ENCODE data around the gene EIF4E. TPM values are rescaled to one million over a fixed set of nuclear protein-coding genes. Genes with fewer than 3 reads are reported as not detected.

The EIF4E gene
- total RNA-seq, 1 experiment from 2014 or later: 103 TPM

DNA sequence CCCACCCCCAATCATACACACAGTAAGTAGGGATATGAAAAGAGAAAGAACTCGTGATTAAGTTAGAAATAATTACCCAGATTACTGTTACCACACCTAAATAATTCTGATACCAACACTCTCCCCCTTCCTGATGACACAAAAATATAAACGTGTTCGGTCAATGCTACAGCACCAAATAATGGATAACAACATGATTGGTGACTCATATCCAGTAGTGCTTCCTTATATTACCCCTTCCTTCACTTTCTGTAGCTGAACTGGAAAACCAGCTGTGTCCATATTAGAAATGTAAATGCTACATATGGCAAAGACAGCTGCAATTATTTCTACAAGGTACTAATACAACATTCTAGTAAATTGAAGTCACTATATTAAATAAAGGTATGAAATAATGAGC, 20.8 kb downstream of the EIF4E start:
- Mint-ChIP-seq H3K4me1 (ENCODE audit: low read depth, unreplicated experiment) (peaks cover 41% of the 10 kb centered on the region), H3K27ac (ENCODE audit: unreplicated experiment) (peak overlapping the region; percentile 76), H3K27me3 (ENCODE audit: unreplicated experiment) (no peaks in the 10 kb centered on the region), H3K36me3 (ENCODE audit: insufficient read depth, unreplicated experiment) (no peaks in the 10 kb centered on the region), H3K4me3 (ENCODE audit: low read depth, unreplicated experiment) (peak overlapping the region; percentile 52), H3K9me3 (ENCODE audit: low read depth, unreplicated experiment) (no peaks in the 10 kb centered on the region)
- no peak for DNase-seq
- intact Hi-C loops (cut with micrococcal nuclease; ENCODE audit: unreplicated experiment): no loop called here
- CTCF ChIA-PET: interaction anchor here (0.6 to 1.1 kb wide), 3 partner anchors 14 to 87 kb away, joined by 3 to 6 read pairs (median 3); partner anchors contain the start of genes EIF4E and METAP1
- TF ChIP-seq, protein P1, sequence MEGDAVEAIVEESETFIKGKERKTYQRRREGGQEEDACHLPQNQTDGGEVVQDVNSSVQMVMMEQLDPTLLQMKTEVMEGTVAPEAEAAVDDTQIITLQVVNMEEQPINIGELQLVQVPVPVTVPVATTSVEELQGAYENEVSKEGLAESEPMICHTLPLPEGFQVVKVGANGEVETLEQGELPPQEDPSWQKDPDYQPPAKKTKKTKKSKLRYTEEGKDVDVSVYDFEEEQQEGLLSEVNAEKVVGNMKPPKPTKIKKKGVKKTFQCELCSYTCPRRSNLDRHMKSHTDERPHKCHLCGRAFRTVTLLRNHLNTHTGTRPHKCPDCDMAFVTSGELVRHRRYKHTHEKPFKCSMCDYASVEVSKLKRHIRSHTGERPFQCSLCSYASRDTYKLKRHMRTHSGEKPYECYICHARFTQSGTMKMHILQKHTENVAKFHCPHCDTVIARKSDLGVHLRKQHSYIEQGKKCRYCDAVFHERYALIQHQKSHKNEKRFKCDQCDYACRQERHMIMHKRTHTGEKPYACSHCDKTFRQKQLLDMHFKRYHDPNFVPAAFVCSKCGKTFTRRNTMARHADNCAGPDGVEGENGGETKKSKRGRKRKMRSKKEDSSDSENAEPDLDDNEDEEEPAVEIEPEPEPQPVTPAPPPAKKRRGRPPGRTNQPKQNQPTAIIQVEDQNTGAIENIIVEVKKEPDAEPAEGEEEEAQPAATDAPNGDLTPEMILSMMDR (IDR thresholded peaks at IDR 0.05; ENCODE audit: unreplicated experiment): no peak
- BruUV-seq (replicated peaks): no TSS peak

DNA sequence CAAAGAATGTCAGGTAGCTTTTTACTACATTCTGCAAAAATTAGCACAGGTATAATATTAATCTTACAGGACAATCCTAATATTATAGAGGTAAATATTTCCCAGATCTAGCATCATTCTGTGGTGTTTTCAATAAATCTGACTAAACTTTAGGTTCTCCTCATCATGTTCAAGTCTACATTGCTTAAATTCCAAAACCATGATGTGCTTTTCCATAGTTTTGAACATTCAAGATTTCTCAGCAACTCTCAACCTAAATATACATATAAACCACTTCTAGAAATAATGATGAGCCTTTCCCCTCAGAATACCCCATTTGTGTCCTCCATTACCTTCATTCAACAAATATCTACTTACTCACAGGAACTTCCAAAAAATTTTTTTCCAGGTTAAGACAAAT, 23.1 kb downstream of the EIF4E start:
- no peak overlapping the region for H3K4me3 Mint-ChIP-seq (ENCODE audit: low read depth, unreplicated experiment)
- intact Hi-C loops (cut with micrococcal nuclease; ENCODE audit: unreplicated experiment): no loop called here
- CTCF ChIA-PET: no interaction called here
- peaks cover 14% of the 10 kb centered on the region for H3K36me3 Mint-ChIP-seq (ENCODE audit: insufficient read depth, unreplicated experiment)
- H3K9me3 Mint-ChIP-seq (ENCODE audit: low read depth, unreplicated experiment): no peaks in the 10 kb centered on the region
- TF ChIP-seq, protein P1 (IDR thresholded peaks at IDR 0.05; ENCODE audit: unreplicated experiment): no peak
- peaks cover 51% of the 10 kb centered on the region for H3K4me1 Mint-ChIP-seq (ENCODE audit: low read depth, unreplicated experiment)
- no TSS peak for BruUV-seq (replicated peaks)
- H3K27ac Mint-ChIP-seq (ENCODE audit: unreplicated experiment): peak overlapping the region; percentile 27
- H3K27me3 Mint-ChIP-seq (ENCODE audit: unreplicated experiment): no peaks in the 10 kb centered on the region
- no peak for DNase-seq

GRCh38 chr4:98905297-98905696, 23.6 kb downstream of the EIF4E start:
- no peak overlapping the region for H3K4me3 Mint-ChIP-seq (ENCODE audit: low read depth, unreplicated experiment)

DNA sequence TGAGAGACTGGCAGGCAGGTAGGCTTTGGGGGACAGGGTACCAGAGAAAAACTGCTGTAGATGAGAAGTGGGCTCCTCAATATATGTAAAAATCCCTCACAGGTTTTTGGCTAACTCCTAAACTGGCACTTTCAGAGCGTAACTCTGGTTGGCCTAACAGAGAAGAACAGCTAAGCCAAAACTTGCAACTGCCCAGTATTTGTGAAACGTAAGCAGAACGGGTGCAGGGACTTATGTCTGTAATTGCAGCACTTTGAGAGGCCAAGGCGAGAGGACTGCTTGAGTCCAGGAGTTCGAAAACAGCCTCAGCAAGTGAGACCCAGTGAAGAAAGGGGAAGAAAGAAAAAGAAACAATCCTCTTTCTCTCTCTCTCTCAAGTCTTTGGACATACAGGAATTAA, 25.0 kb downstream of the EIF4E start:
- H3K36me3 Mint-ChIP-seq (ENCODE audit: insufficient read depth, unreplicated experiment): peaks cover 27% of the 10 kb centered on the region
- TF ChIP-seq, protein P1 (IDR thresholded peaks at IDR 0.05; ENCODE audit: unreplicated experiment): no peak
- intact Hi-C loops (cut with micrococcal nuclease; ENCODE audit: unreplicated experiment): no loop called here
- H3K27ac Mint-ChIP-seq (ENCODE audit: unreplicated experiment): no peak overlapping the region
- H3K9me3 Mint-ChIP-seq (ENCODE audit: low read depth, unreplicated experiment): no peaks in the 10 kb centered on the region
- no TSS peak for BruUV-seq (replicated peaks)
- CTCF ChIA-PET: no interaction called here
- no peaks in the 10 kb centered on the region for H3K27me3 Mint-ChIP-seq (ENCODE audit: unreplicated experiment)
- no peak overlapping the region for H3K4me3 Mint-ChIP-seq (ENCODE audit: low read depth, unreplicated experiment)
- no peak for DNase-seq
- H3K4me1 Mint-ChIP-seq (ENCODE audit: low read depth, unreplicated experiment): peaks cover 40% of the 10 kb centered on the region

More at GRCh38 chr4:98905297-98905696, 23.6 kb downstream of the EIF4E start:
- Mint-ChIP-seq H3K27ac (ENCODE audit: unreplicated experiment) (no peak overlapping the region), H3K9me3 (ENCODE audit: low read depth, unreplicated experiment) (no peaks in the 10 kb centered on the region), H3K27me3 (ENCODE audit: unreplicated experiment) (no peaks in the 10 kb centered on the region), H3K36me3 (ENCODE audit: insufficient read depth, unreplicated experiment) (peaks cover 20% of the 10 kb centered on the region), H3K4me1 (ENCODE audit: low read depth, unreplicated experiment) (peaks cover 51% of the 10 kb centered on the region)
- CTCF ChIA-PET: no interaction called here
- DNase-seq: no peak
- intact Hi-C loops (cut with micrococcal nuclease; ENCODE audit: unreplicated experiment): no loop called here
- TF ChIP-seq, protein P1 (IDR thresholded peaks at IDR 0.05; ENCODE audit: unreplicated experiment): no peak
- BruUV-seq (replicated peaks): no TSS peak
